Measurements from ENCODE around the gene RRP12. TPM values are rescaled to one million over a fixed set of nuclear protein-coding genes. Genes with fewer than 3 reads are reported as not detected.

The RRP12 gene
- total RNA-seq, 1 experiment from 2014 or later: 86.2 TPM

DNA sequence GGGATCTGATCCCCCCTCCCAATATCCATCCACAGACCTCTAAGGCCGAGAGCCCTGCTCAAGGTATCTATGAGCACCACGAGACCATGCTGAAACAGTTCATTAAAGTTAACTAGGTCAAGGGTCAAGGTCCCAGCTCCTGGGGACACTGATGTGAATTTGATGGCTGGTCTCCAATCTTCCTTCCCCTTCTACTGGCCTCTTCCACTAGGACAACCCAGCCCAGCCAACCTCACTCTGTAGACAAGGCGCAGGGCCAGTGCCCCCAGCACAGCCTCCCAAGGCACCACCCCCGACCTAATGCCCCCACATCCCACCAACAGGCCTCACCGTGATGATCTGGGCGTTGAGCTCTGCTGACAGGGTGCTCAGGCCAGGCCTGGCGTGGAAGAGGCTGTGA, 15.6 kb downstream of the RRP12 start:
- DNase-seq (ENCODE audit: low spot score): no peak
- ChIA-PET CTCF (no interaction called here), POLR2A (ENCODE audit: low non-redundant PET) (no interaction called here)
- TF ChIP-seq, protein P1, sequence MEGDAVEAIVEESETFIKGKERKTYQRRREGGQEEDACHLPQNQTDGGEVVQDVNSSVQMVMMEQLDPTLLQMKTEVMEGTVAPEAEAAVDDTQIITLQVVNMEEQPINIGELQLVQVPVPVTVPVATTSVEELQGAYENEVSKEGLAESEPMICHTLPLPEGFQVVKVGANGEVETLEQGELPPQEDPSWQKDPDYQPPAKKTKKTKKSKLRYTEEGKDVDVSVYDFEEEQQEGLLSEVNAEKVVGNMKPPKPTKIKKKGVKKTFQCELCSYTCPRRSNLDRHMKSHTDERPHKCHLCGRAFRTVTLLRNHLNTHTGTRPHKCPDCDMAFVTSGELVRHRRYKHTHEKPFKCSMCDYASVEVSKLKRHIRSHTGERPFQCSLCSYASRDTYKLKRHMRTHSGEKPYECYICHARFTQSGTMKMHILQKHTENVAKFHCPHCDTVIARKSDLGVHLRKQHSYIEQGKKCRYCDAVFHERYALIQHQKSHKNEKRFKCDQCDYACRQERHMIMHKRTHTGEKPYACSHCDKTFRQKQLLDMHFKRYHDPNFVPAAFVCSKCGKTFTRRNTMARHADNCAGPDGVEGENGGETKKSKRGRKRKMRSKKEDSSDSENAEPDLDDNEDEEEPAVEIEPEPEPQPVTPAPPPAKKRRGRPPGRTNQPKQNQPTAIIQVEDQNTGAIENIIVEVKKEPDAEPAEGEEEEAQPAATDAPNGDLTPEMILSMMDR (conservative IDR thresholded peaks at IDR 0.05; ENCODE audit: low read depth, low read length): no peak
- TF ChIP-seq EZH2 (IDR thresholded peaks at IDR 0.05; ENCODE audit: borderline replicate concordance, low read depth, low read length, poor library complexity, severe bottlenecking): no peak
- H3K27ac ChIP-seq (ENCODE audit: low read depth, low read length, poor library complexity, severe bottlenecking): no peak overlapping the region
- intact Hi-C loops (cut with micrococcal nuclease; ENCODE audit: unreplicated experiment): no loop called here
- H3K4me3 ChIP-seq (ENCODE audit: low read depth, low read length, poor library complexity, severe bottlenecking): no peak overlapping the region
- BruUV-seq (replicated peaks): no TSS peak
- no peaks in the 10 kb centered on the region for H3K9me3 ChIP-seq (ENCODE audit: low read depth, low read length, poor library complexity, severe bottlenecking)
- no peaks in the 10 kb centered on the region for H3K27me3 ChIP-seq (replicated peaks; ENCODE audit: insufficient read depth, low read depth, low read length, poor library complexity)
- no peaks in the 10 kb centered on the region for H3K4me1 ChIP-seq (ENCODE audit: insufficient read depth, low read length, poor library complexity, severe bottlenecking)
- peaks cover 16% of the 10 kb centered on the region for H3K36me3 ChIP-seq (ENCODE audit: insufficient read depth, low read length, poor library complexity, severe bottlenecking)

DNA sequence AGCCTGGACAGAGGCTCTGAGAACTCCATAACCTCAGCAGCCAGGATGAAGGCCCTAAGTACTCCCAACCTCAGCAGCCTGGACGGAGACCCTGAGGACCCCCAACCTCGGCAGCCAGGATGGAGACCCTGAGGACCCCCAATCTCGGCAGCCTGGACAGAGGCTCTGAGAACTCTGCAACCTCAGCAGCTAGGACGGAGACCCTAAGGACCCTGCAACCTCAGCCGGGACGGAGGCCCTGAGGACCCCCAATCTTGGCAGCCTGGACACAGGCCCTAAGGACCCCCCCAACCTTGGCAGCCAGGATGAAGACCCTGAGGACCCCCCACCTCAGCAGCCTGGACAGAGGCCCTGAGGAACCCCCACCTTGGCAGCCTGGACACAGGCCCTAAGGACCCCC, 16.5 kb downstream of the RRP12 start:
- CTCF ChIA-PET: no interaction called here
- no peaks in the 10 kb centered on the region for H3K27me3 ChIP-seq (replicated peaks; ENCODE audit: insufficient read depth, low read depth, low read length, poor library complexity)
- TF ChIP-seq, protein P1 (conservative IDR thresholded peaks at IDR 0.05; ENCODE audit: low read depth, low read length): no peak
- TF ChIP-seq EZH2 (IDR thresholded peaks at IDR 0.05; ENCODE audit: borderline replicate concordance, low read depth, low read length, poor library complexity, severe bottlenecking): no peak
- POLR2A ChIA-PET (ENCODE audit: low non-redundant PET): no interaction called here
- no peak for DNase-seq (ENCODE audit: low spot score)
- H3K9me3 ChIP-seq (ENCODE audit: low read depth, low read length, poor library complexity, severe bottlenecking): no peaks in the 10 kb centered on the region
- BruUV-seq (replicated peaks): no TSS peak
- intact Hi-C loops (cut with micrococcal nuclease; ENCODE audit: unreplicated experiment): no loop called here
- no peak overlapping the region for H3K4me3 ChIP-seq (ENCODE audit: low read depth, low read length, poor library complexity, severe bottlenecking)
- no peak overlapping the region for H3K27ac ChIP-seq (ENCODE audit: low read depth, low read length, poor library complexity, severe bottlenecking)
- H3K4me1 ChIP-seq (ENCODE audit: insufficient read depth, low read length, poor library complexity, severe bottlenecking): no peaks in the 10 kb centered on the region
- peaks cover 19% of the 10 kb centered on the region for H3K36me3 ChIP-seq (ENCODE audit: insufficient read depth, low read length, poor library complexity, severe bottlenecking)

DNA sequence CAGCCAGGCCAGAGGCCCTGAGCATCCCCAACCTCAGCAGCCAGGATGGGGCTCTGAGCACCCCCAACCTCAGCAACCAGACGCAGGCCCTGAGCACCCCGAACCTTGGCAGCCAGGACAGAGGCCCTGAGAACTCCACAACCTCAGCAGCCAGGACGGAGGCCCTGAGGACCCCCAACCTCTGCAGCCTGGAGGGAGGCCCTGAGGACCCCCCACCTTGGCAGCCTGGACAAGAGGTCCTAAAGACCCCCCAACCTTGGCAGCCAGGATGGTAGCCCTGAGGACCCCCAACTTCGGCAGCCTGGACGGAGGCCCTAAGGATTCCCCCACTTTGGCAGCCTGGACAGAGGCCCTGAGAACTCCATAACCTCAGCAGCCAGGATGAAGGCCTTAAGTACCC, 17.0 kb downstream of the RRP12 start:
- Histone ChIP-seq H3K27me3 (replicated peaks; ENCODE audit: insufficient read depth, low read depth, low read length, poor library complexity) (no peaks in the 10 kb centered on the region), H3K4me3 (ENCODE audit: low read depth, low read length, poor library complexity, severe bottlenecking) (no peak overlapping the region), H3K4me1 (ENCODE audit: insufficient read depth, low read length, poor library complexity, severe bottlenecking) (no peaks in the 10 kb centered on the region), H3K27ac (ENCODE audit: low read depth, low read length, poor library complexity, severe bottlenecking) (no peak overlapping the region), H3K36me3 (ENCODE audit: insufficient read depth, low read length, poor library complexity, severe bottlenecking) (peaks cover 21% of the 10 kb centered on the region), H3K9me3 (ENCODE audit: low read depth, low read length, poor library complexity, severe bottlenecking) (no peaks in the 10 kb centered on the region)
- ChIA-PET POLR2A (ENCODE audit: low non-redundant PET) (no interaction called here), CTCF (no interaction called here)
- DNase-seq (ENCODE audit: low spot score): no peak
- no TSS peak for BruUV-seq (replicated peaks)
- TF ChIP-seq EZH2 (IDR thresholded peaks at IDR 0.05; ENCODE audit: borderline replicate concordance, low read depth, low read length, poor library complexity, severe bottlenecking): no peak
- TF ChIP-seq, protein P1 (conservative IDR thresholded peaks at IDR 0.05; ENCODE audit: low read depth, low read length): no peak
- intact Hi-C loops (cut with micrococcal nuclease; ENCODE audit: unreplicated experiment): no loop called here
